HG02840 (cell line): Measurements from ENCODE around the gene TTC33.
"Not testable (repeated sequence)": the region's sequence is repeated elsewhere in the genome, so short reads cannot be mapped to it uniquely, and the experiment has no call there.

ENCODE experiments used
- ATAC-seq: cut with Tn5 transposase; IDR thresholded peaks from one replicate; pipeline ENCODE4 v1.9.1; 2021; ENCODE audit warnings: mild to moderate bottlenecking, moderate library complexity, moderate number of reproducible peaks; ENCODE audit not compliant: unreplicated experiment, low FRiP score

The TTC33 gene

DNA sequence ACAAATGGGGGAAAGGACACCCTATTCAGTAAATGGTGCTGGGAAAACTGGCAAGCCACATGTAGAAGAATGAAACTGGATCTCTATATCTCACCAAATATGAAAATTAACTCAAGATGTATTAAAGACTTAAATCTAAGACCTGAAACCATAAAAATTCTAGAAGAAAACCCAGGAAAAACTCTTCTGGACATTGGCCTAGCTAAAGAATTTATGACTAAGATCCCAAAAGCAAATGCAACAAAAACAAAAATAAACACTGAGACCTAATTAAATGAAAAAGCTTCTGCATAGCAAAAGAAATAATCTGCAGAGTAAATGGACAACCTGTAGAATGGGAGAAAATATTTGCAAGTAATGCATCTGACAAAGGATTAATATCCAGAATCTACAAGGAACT, 99.7 kb downstream of the TTC33 start:
- not testable (repeated sequence) for ATAC-seq

DNA sequence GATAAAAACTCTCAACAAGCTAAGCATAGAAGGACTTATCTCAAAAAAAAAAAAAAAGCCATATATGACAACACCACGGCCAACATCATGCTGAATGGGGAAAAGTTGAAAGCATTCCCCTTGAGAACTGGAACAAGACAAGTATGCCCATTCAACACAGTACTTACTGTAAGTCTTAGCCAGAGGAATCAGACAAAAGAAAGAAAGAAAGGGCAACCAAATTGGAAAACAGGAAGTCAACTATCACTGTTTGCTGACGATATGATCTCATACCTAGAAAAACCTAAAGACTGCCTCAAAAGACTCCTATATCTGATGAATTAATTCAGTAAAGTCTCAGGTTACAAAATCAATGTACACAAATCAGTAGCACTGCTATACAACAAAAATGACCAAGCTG, 100.6 kb downstream of the TTC33 start:
- ATAC-seq = no peak

DNA sequence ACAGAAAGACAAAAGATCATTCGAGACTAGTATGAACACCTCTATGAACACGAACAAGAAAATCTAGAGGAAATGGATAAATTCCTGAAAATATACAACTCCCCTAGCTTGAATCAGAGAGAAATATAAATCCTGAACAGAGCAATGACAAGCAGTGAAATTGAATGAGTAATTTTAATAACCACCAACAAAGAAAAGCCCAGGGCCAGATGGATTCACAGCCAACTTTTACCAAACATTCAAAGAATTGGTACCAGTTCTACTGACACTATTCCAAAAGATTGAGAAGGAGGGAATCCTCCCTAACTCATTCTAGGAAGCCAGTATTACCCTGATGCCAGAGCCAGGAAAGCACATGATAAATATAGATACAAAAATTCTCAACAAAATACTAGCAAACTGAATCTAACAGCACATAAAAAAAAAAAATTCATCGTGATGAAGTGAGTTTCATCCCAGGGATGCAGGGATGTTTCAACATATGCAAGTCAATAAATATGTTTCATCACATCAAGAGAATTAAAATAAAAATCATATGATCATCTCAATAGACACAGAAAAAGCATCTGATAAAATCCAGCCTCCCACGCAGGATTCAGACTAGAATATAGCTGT, 101.3 kb downstream of the TTC33 start:
- ATAC-seq = no peak

DNA sequence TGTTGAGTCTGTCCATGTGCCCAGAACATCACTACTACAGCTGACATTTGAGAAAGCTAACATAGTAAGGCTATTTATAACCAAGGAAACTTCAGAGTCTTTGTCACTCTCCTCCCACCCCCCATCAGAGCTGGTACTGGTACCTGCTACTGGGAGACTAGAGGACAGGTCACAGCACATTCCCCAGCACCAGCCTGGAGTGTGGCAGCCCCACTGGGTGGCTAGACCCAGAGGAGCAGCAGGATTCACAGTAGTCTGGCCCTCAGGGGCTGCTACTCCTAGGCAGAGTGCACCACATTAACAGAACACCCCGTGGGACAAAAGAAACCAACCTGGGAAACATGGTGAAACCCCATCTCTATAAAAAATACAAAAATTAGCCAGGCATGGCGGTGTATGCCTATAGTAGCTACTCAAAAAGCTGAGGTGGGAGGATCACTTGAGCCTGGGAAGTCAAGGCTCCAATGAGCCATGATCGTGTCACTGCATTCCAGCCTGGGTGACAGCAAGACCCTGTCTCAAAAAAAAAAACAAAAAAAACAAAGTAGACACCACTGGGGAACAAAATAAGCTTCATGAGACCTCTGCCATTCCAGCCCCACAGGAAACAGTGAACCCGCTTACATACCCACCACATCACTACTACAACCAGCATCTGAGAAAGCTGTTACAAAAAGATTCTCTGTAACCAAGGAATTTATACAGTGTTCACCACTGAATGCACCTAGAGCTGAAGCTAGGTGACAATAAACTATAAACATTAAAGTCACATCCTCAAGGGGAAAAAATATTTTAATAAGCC, 102.3 kb downstream of the TTC33 start:
- ATAC-seq = no peak

DNA sequence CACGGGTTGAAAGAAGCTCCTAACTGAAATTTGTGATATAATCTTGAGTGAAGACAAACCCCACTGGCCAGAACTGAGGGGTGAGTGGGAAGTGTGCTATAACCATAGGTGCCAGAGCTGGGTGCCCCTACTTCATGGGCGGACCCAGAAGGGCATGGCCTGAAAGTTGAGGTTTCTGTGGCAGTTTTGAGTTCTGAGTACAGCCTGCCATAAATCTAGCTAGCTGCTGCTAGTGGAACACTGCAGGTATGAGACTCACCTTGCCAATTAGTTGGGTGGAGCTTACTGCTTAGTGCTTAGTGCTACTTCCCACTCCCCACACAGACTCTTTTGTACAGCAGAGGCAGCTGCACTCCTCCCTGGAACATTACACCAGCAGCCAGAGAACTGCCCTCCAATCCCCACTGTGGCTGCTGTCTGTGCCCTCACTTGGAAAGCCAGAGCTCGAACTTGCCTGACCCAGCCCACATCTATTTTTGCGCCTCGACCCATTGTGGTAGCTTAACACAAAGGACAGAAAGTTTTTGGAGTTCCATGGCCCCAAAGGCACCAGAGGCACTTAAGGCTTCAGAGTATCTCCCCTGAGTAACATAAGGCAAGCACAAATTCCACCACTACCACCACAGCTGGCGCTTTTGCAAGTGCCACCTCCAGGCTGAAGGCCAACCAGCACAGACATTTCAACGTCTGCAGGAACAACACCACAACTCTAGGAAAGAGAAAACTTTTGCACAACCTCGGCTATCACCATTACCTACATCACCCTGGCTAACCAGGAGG, 103.1 kb downstream of the TTC33 start:
- ATAC-seq = no peak

DNA sequence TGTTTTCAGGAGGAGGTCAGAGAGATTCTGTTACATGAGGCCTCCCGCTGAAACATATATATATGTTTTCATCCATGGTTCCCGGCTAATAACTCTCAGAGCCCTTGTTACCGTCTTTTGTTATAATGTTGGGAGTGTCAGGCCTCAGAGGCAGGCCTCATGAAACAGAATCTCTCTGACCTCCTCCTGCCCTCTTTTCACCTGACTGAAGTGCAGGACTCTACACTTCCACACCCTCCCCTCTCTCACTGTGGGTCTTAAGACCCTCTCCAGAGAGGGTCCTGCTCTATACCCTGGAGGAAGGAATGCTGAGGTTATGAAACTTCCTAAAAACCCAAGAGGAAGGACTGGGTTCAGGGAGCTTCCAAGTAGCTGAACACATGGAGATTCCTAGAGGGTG, 104.6 kb downstream of the TTC33 start:
- no peak for ATAC-seq

DNA sequence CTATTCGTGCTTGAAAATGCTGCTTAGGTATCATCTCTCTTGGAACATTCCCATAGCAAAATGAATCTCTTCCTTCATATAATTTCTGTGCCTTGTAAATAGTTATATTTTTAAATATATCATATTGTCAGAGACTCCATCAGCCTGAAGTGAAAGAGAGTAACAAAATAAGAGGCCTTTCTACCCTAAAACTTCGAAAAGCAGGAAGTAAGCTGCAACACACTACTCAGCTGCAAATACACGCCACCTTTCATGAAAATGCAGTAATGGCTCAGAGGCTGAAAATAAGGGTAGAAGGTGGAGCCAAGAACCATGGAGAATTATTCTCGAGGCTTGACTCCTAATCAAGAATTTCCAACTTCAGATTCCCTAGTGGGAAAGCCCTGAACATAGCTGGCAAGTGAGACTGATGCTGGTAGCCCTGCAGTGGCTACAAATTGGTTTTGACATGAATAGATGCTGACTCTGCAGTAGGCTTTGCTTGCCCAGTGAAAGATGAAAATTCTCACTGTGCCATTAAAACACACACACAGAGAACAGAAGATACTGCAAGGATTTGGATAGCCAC, 106.2 kb downstream of the TTC33 start:
- no peak for ATAC-seq

DNA sequence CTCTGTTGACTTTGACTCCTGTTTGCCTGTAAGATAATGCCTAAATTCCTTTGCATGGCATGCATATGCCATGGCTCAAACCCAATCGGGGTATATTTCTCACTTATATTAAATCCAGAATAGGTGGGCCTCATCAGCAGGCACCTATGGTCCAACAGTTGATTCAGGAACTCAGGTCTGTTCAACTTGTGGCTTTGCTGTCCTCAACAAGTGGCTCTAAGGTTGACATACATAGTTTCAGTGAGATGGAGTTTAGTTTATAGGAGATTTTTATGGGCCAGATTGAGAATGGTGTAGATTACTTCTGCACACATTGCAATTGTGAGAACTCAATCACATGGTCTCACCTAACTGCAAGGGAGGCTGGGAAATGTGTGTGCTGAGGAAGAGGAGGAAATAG, 107.6 kb downstream of the TTC33 start:
- no peak for ATAC-seq

DNA sequence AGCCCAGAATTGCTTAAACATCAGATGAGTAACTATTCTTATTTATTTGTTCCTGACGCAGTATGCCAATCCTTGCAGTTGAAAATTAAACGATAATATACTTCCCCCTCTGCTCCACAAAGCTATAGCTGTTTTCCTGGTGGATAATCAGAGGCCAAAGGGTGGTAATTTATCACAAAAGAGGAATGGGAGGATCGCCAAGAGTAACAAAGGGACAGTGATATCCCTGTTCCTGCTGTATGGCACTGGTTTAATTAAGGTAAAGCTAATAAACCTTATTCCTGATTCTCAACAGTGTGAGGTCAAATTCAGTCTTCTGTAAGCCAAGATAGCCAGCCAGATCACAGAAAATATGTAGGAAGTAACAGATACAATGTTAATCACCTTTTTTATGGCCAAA, 109.5 kb downstream of the TTC33 start:
- no peak for ATAC-seq

DNA sequence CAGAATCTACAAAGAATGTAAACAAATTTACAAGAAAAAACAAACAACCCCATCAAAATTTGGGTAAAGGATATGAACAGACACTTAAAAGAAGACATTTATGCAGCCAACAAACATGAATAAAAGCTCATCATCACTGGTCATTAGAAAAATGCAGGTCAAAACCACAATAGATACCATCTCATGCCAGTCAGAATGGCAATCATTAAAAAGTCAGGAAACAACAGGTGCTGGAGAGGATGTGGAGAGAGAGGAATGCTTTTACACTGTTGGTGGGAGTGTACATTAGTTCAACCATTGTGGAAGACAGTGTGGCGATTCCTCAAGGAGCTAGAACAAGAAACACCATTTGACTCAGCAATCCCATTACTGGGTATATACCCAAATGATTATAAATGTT, 116.2 kb downstream of the TTC33 start:
- not testable (repeated sequence) for ATAC-seq

DNA sequence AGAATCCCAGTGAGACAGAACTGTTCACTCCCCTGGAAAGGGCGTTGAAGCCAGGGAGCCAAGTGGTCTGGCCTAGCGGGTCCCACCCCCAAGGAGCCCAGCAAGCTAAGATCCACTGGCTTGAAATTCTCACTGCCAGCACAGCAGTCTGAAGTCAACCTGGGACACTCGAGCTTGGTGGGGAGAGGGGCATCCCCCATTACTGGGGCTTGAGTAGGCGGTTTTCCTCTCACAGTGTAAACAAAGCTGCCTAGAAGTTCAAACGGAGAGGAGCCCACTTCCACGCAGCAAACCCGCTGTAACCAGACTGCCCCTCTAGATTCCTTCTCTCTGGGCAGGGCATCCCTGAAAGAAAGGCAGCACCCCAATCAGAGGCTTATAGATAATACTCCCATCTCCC, 121.2 kb downstream of the TTC33 start:
- no peak for ATAC-seq

DNA sequence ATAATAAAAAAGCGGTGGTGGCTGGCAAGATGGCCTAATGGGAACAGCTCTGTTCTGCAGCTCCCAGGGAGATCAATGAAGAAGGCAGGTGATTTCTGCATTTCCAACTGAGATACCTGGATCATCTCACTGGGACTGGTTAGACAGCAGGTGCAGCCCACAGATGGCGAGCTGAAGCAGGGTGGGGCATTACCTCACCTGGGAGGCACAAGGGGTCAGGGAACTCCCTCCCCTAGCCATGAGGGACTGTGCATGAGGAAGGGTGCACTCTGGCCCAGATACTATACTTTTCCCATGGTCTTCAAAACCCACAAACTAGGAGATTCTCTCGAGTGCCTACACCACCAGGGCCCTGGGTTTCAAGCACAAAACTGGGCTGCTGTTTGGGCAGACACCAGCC, 121.6 kb downstream of the TTC33 start:
- ATAC-seq = no peak

DNA sequence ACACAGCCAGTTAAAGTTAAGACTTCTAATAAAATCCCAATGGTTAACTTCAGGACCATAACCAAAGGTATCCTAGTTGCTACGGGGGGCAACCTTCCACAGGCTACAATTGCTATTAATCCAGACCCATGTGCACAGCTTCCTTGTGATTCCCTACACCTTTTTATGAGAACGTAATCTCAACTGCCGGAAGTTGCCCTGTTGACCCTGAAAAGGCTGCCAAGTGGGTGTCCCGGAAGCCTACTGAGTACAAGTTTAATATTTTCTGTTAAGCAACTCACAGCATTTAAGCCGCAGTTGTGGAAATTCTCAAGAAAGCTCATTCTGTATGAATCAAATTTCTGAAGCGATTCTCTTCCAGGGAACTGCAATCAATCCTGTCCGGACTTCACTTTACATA, 124.5 kb downstream of the TTC33 start:
- ATAC-seq = no peak

DNA sequence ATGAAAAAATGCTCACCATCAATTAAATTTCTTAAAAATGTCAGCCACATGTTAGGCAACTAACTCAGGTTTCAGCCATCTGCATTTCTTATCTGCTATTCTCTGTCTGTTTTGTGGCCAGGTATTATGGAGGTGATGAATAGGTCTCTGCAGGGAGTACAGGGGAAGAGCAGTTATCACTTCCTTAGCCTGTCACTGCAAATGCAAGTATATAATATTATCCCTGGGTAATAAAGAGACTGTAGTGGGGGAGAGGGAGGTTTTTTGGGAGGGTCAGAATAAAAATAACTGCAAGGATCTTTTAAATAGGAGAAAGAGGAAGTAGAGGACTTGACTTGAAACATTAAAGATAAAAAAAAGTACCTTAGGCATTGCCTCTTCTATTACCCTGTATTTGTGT, 125.6 kb downstream of the TTC33 start:
- no peak for ATAC-seq

DNA sequence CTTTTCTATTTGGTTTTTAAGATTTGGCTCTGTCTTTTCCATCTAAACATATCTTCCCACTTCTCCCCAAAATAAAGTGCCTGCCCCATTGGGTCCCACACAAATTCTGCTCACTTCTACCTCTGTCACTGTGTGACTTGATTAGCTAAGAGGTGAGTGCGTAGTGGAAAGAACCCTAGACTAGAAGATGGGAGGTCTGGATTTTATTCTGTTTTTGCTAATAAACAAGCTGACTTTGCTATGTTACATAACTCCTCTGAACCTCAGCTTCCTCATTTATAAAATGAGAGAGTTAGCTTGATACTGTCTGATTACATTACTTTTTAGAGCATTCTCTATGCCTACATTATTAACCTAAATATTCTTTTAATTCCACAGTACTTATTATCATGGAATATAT, 127.4 kb downstream of the TTC33 start:
- ATAC-seq = no peak

DNA sequence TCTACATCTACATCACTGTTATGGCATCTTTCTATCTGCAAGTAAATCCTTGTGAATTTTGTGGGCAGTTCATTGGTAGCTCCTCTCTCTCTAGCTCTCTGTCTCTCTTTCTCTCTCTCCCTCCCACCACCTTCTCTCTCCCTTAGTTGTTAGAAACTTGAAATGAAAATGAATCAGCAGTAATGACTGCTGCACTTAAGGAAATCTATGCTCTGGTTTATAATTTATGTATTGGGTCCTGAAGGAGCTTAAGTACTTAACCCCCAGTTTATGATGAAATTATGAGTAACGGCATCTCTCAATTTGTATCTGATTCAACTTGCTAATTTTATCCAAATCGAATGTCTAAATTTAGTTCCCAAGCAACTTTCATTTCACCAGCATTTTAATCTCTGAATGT, 128.1 kb downstream of the TTC33 start:
- ATAC-seq = no peak

DNA sequence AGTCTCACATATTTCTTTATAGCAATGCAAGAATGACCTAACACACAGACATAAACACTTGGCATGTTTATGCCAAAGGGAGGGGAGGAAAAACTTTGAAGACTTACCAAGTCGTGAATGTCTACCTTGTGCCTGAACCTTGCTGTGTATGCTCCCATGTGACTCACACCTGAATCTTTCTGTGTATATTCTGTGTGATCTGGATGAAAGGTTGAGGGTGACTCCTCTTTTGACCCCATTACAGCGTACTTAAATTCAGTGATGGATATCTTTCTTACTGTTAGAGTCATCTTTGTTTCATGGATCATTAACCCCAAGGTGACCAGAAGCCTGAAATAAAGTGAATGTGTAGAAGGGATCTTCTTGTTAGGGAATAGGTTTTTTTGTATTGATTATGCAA, 129.0 kb downstream of the TTC33 start:
- no peak for ATAC-seq

DNA sequence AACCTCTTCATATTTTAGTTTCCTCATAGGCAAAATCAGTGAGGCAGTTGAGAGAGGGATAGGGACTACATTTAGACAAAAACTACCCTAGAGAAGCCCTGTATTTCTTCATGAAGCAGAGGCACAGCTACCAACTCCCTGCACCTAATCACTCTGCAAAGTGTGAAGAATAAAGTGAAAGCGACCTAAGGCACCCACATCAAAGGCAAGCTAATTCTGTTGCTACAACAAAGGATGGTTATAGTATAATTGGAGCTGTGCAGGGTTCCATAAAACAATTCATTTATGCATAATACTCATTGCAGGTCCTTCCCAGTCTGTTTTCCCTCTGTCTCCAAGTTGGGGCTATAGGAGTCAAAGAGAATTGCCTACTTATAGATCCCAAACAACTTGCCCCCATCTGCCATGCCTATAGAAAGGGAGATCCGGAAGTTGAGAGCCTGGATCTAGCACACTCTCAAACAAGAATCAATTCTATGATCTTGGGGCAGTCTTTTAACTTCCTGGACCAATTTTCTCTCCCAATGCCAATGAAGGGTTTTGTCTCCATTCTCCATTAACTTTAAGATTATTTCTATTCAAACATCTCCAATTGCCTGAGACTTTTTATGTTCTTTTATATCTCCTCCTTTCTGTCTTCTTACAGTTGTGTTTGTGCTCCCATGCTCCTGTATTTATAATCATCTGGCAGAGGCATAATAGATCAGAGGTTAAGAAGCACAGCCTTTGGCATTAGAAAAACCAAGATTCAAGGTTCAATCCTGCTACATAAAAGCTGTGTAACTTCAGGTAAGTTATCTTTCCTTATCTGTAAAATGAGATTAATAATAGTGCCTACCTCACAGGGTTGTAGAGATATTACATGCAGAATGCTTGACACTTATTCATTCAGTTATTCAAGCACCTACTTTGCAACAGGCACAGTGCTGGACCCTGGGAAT, 132.0 kb downstream of the TTC33 start:
- ATAC-seq = no peak

DNA sequence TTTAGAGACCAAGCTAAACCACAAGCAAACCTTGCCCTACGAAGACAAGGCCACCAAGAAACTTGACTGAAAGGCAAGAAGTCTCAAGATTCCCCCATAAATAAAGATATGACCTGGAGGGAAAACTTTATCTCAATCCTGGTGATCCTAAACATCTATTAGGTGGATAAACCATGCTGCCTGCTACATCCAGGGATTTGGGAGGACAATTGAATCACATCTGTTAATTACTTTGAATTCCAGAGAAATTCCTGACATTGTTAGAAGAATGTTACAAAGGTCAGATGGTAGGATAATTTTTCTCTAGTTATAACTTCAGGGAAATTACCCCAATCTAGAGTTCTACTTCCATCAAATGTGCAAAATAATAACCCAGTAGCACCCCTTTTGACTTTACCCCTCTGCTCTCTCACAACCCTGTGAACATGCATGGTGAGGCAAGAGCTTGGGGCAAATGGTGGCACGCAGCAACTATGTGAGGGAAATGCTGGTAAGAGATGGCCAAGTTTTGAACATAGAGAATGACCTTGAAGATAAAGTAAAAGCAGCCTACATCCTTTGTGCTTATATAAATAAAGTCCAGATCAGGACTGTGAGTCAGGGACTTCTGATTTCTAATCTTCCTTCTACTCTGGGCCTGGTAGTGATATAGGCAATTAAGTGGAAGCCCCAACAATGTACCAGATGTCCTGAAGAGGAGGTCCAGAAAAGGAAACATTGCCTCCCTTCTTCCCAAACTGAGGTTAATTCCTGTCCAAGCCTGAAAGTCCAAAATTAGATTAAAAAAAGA, 133.1 kb downstream of the TTC33 start:
- no peak for ATAC-seq
